HEK293 (cell line): Measurements from ENCODE around the gene TNFSF10.
"Not testable (repeated sequence)": the region's sequence is repeated elsewhere in the genome, so short reads cannot be mapped to it uniquely, and the experiment has no call there.

ENCODE experiments used
- CTCF ChIA-PET: fragments of 350-600 bp; formaldehyde crosslinking; extraction: SDS; loops from one replicate; lab custom pipeline; 2021; ENCODE audit warnings: antibody characterized with exemption; lab: Yijun Ruan, JAX
- POLR2A ChIA-PET: fragments of 300-600 bp; formaldehyde crosslinking; extraction: SDS; loops from one replicate; lab custom pipeline; 2020; ENCODE audit warnings: antibody characterized with exemption, inconsistent platforms; lab: Yijun Ruan, JAX
- H3K27ac ChIP-seq: fragments of 200-500 bp; sonication (Bioruptor generic); 2 replicates; pipeline ENCODE4 v1.5.1; 2014; ENCODE audit warnings: low read depth, low read length, control low read depth, inconsistent platforms; ENCODE audit errors: extremely low read depth
- H3K36me3 ChIP-seq, 2 experiments: fragments of 200-500 bp in 1 of 2; sonication (Bioruptor generic) in 1 of 2; 1 replicate in 1 of 2; 2 replicates in 1 of 2; pipeline ENCODE4 v1.5.1; 2014 to 2017; ENCODE audit warnings: inconsistent platforms in 2 of 2, low read length in 2 of 2; ENCODE audit not compliant: control insufficient read depth in 2 of 2, insufficient read depth in 1 of 2
- H3K4me1 ChIP-seq: fragments of 200-500 bp; sonication (Bioruptor generic); 2 replicates; pipeline ENCODE4 v1.5.1; 2014; ENCODE audit warnings: mild to moderate bottlenecking, low read length, inconsistent platforms; ENCODE audit not compliant: control insufficient read depth, insufficient read depth
- H3K4me3 ChIP-seq: 2 replicates; pipeline ENCODE4 v1.5.1; 2011; ENCODE audit warnings: low read depth, mild to moderate bottlenecking, control low read depth, low read length, moderate library complexity
- H3K9me3 ChIP-seq: fragments of 200-500 bp; sonication (Bioruptor generic); 2 replicates; pipeline ENCODE4 v1.5.1; 2014; ENCODE audit warnings: low read depth, low read length, inconsistent platforms; ENCODE audit not compliant: control insufficient read depth, insufficient read depth
- BCL11A ChIP-seq: fragments of 450-650 bp; formaldehyde crosslinking; IDR thresholded peaks from 2 replicates; pipeline ENCODE4 v1.5.1; 2016; ENCODE audit warnings: low read depth, missing biosample characterization, missing genetic modification characterization
- HIC1 ChIP-seq: fragments of 450-650 bp; formaldehyde crosslinking; IDR thresholded peaks from 2 replicates; pipeline ENCODE4 v1.5.1; 2016; ENCODE audit warnings: missing biosample characterization, missing genetic modification characterization
- HOXC10 ChIP-seq: sonication (generic); formaldehyde crosslinking; IDR thresholded peaks from 2 replicates; pipeline ENCODE4 v1.8.1; 2023; ENCODE audit warnings: mild to moderate bottlenecking, missing genetic modification reagents
- ZBTB20 ChIP-seq: fragments of 450-650 bp; formaldehyde crosslinking; IDR thresholded peaks from 2 replicates; pipeline ENCODE4 v1.5.1; 2016; ENCODE audit warnings: missing biosample characterization, missing genetic modification characterization
- ZBTB6 ChIP-seq: fragments of 450-650 bp; formaldehyde crosslinking; IDR thresholded peaks from 2 replicates; pipeline ENCODE4 v1.5.1; 2017; ENCODE audit warnings: missing biosample characterization, missing genetic modification characterization
- ZFP3 ChIP-seq: fragments of 450-650 bp; formaldehyde crosslinking; IDR thresholded peaks from 2 replicates; pipeline ENCODE4 v1.5.1; 2016; ENCODE audit warnings: low read depth, missing biosample characterization, missing genetic modification characterization
- ZNF132 ChIP-seq: fragments of 450-650 bp; formaldehyde crosslinking; IDR thresholded peaks from 2 replicates; pipeline ENCODE4 v1.5.1; 2017; ENCODE audit warnings: missing biosample characterization, missing genetic modification characterization, borderline replicate concordance
- ZNF133 ChIP-seq: fragments of 450-650 bp; formaldehyde crosslinking; IDR thresholded peaks from 2 replicates; pipeline ENCODE4 v1.5.1; 2016; ENCODE audit warnings: missing biosample characterization, missing genetic modification characterization
- ZNF146 ChIP-seq: fragments of 450-650 bp; formaldehyde crosslinking; IDR thresholded peaks from 2 replicates; pipeline ENCODE4 v1.5.1; 2016; ENCODE audit warnings: missing biosample characterization, missing genetic modification characterization
- ZNF155 ChIP-seq: fragments of 450-650 bp; formaldehyde crosslinking; IDR thresholded peaks from 2 replicates; pipeline ENCODE4 v1.5.1; 2016; ENCODE audit warnings: missing biosample characterization, missing genetic modification characterization
- ZNF221 ChIP-seq: fragments of 450-650 bp; formaldehyde crosslinking; IDR thresholded peaks from 2 replicates; pipeline ENCODE4 v1.5.1; 2017; ENCODE audit warnings: missing biosample characterization, missing genetic modification characterization, borderline replicate concordance
- ZNF24 ChIP-seq: fragments of 450-650 bp; formaldehyde crosslinking; IDR thresholded peaks from 2 replicates; pipeline ENCODE4 v1.5.1; 2016; ENCODE audit warnings: missing biosample characterization, missing genetic modification characterization
- ZNF394 ChIP-seq: fragments of 450-650 bp; formaldehyde crosslinking; IDR thresholded peaks from 2 replicates; pipeline ENCODE4 v1.5.1; 2016; ENCODE audit warnings: missing biosample characterization, missing genetic modification characterization, mild to moderate bottlenecking, moderate library complexity, borderline replicate concordance
- ZNF571 ChIP-seq: fragments of 450-650 bp; formaldehyde crosslinking; IDR thresholded peaks from 2 replicates; pipeline ENCODE4 v1.5.0; 2017; ENCODE audit warnings: missing biosample characterization, missing genetic modification characterization
- ZXDB ChIP-seq: fragments of 450-650 bp; formaldehyde crosslinking; IDR thresholded peaks from 2 replicates; pipeline ENCODE4 v1.5.1; 2016; ENCODE audit warnings: missing biosample characterization, missing genetic modification characterization
- TF ChIP-seq, protein P1 (sequence below): fragments of 450-650 bp; formaldehyde crosslinking; IDR thresholded peaks from 2 replicates; pipeline ENCODE4 v1.5.1; 2016; ENCODE audit warnings: missing biosample characterization, missing genetic modification characterization
- TF ChIP-seq, protein P2 (sequence below): fragments of 450-650 bp; IDR thresholded peaks from 2 replicates; pipeline ENCODE4 v1.5.1; 2018; ENCODE audit warnings: missing biosample characterization, missing genetic modification characterization
- TF ChIP-seq, protein P3 (sequence below): fragments of 450-650 bp; formaldehyde crosslinking; IDR thresholded peaks from 2 replicates; pipeline ENCODE4 v1.5.1; 2017; ENCODE audit warnings: missing biosample characterization, missing genetic modification characterization

TNFSF10 gene

GRCh38 chr3:172524611-172525010, 1.4 kb upstream of the TNFSF10 start:
- no peaks in the 10 kb centered on the region for H3K9me3 ChIP-seq
- CTCF ChIA-PET: interaction anchor here (0.6 kb wide), 1 partner anchor 9 kb away, joined by 3 read pairs; no protein-coding TSS in a partner anchor
- POLR2A ChIA-PET: no interaction called here
- no peak overlapping the region for H3K27ac ChIP-seq
- no peaks in the 10 kb centered on the region for H3K4me1 ChIP-seq
- H3K36me3 ChIP-seq: no peaks in the 10 kb centered on the region
- no peak for TF ChIP-seq BCL11A (tag by site-specific recombination)
- TF ChIP-seq ZNF155: no peak
- TF ChIP-seq, protein P1, sequence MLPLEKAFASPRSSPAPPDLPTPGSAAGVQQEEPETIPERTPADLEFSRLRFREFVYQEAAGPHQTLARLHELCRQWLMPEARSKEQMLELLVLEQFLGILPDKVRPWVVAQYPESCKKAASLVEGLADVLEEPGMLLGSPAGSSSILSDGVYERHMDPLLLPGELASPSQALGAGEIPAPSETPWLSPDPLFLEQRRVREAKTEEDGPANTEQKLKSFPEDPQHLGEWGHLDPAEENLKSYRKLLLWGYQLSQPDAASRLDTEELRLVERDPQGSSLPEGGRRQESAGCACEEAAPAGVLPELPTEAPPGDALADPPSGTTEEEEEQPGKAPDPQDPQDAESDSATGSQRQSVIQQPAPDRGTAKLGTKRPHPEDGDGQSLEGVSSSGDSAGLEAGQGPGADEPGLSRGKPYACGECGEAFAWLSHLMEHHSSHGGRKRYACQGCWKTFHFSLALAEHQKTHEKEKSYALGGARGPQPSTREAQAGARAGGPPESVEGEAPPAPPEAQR (tag by site-specific recombination): no peak
- TF ChIP-seq ZBTB6 (tag by site-specific recombination): no peak
- TF ChIP-seq ZNF24: no peak
- TF ChIP-seq ZNF394 (tag by site-specific recombination): no peak
- no peak for TF ChIP-seq ZBTB20 (tag by site-specific recombination)
- TF ChIP-seq, protein P2, sequence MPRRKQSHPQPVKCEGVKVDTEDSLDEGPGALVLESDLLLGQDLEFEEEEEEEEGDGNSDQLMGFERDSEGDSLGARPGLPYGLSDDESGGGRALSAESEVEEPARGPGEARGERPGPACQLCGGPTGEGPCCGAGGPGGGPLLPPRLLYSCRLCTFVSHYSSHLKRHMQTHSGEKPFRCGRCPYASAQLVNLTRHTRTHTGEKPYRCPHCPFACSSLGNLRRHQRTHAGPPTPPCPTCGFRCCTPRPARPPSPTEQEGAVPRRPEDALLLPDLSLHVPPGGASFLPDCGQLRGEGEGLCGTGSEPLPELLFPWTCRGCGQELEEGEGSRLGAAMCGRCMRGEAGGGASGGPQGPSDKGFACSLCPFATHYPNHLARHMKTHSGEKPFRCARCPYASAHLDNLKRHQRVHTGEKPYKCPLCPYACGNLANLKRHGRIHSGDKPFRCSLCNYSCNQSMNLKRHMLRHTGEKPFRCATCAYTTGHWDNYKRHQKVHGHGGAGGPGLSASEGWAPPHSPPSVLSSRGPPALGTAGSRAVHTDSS (tag by site-specific recombination): no peak
- TF ChIP-seq ZXDB: no peak
- no peak overlapping the region for H3K4me3 ChIP-seq

DNA sequence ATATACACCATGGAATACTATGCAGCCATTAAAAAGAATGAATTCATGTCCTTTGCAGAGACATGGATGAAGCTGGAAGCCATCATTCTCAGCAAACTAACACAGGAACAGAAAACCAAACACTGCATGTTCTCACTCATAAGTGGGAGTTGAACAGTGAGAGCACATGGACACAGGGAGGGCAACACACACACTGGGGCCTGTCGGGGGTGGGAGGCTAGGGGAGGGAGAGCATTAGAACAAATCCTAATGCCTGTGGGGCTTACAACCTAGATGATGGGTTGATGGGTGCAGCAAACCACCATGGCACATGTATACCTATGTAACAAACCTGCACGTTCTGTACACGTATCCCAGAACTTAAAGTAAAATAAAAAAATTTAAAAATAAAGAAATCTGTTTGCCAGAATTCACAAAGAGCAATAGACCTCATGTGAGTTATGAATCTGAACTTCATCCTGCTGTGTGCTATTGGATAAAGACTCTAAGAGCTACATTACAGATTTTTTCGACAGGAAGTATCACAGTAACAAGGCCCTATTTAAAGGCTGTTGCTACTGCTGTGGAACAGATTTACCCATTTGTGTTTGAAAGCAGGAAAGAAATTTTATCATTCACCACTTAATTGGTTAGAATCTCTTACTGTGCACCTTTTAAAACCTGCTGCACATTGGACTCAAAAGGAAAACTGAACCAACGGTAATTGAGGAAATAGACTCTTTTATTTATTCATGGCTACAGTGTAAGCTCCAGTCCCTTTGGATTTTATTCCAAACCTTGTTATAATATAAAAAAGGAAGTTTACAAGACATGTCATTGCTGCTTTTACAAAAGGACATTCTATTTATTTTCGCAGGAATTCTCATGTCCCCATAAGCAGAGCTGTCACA, 1.1 kb downstream of the TNFSF10 start:
- H3K4me1 ChIP-seq, POLR2A ChIA-PET, H3K4me3 ChIP-seq, H3K27ac ChIP-seq, H3K36me3 ChIP-seq, H3K9me3 ChIP-seq: not testable (repeated sequence)
- CTCF ChIA-PET: interaction anchor here (0.8 kb wide), 1 partner anchor 61 kb away, joined by 3 read pairs; no protein-coding TSS in a partner anchor
- peak; percentile 74 for TF ChIP-seq ZNF146 (tag by site-specific recombination)

DNA sequence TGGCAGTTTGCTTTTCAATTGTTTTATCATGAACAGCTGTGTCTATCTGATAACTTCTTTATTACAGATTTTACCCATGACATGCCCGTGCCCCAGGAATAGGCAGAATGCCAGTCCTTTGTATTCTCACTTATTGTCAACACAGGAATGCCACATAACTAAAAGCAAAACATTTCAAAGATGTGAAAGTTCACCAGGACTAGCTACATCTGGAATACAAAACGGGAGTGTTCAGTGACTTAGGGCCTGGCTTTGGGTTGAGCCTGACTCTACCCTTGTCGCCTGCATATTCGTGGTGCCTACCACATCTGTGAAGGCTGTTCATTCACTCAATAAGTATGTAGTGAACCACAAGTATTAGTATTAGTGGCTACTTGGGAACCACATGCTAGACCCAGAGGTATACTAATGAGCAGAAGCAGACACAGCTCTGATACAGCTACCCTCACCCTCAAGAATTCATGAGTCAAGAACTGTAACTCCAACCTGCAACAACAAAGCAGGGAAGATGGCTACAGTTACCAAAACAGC, 2.9 kb downstream of the TNFSF10 start:
- no peaks in the 10 kb centered on the region for H3K4me1 ChIP-seq
- CTCF ChIA-PET: interaction anchor here (2.5 kb wide), 1 partner anchor 76 kb away, joined by 6 read pairs; no protein-coding TSS in a partner anchor
- POLR2A ChIA-PET: no interaction called here
- TF ChIP-seq ZNF146 (tag by site-specific recombination) (no peak), ZNF133 (tag by site-specific recombination) (no peak), ZNF571 (no peak), ZFP3 (no peak), HOXC10 (no peak), ZNF221 (tag by site-specific recombination) (no peak), HIC1 (tag by site-specific recombination) (no peak), ZNF132 (tag by site-specific recombination) (no peak)
- TF ChIP-seq, protein P3, sequence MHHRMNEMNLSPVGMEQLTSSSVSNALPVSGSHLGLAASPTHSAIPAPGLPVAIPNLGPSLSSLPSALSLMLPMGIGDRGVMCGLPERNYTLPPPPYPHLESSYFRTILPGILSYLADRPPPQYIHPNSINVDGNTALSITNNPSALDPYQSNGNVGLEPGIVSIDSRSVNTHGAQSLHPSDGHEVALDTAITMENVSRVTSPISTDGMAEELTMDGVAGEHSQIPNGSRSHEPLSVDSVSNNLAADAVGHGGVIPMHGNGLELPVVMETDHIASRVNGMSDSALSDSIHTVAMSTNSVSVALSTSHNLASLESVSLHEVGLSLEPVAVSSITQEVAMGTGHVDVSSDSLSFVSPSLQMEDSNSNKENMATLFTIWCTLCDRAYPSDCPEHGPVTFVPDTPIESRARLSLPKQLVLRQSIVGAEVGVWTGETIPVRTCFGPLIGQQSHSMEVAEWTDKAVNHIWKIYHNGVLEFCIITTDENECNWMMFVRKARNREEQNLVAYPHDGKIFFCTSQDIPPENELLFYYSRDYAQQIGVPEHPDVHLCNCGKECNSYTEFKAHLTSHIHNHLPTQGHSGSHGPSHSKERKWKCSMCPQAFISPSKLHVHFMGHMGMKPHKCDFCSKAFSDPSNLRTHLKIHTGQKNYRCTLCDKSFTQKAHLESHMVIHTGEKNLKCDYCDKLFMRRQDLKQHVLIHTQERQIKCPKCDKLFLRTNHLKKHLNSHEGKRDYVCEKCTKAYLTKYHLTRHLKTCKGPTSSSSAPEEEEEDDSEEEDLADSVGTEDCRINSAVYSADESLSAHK (tag by site-specific recombination): no peak
- H3K9me3 ChIP-seq: no peaks in the 10 kb centered on the region
- H3K4me3 ChIP-seq: no peak overlapping the region
- no peak overlapping the region for H3K27ac ChIP-seq
- no peaks in the 10 kb centered on the region for H3K36me3 ChIP-seq
